ENCODE results near the gene GPSM1. TPM values are rescaled to one million over a fixed set of nuclear protein-coding genes. Genes with fewer than 3 reads are reported as not detected.

The GPSM1 gene
- polyA plus RNA-seq, 1 of the 3 experiments (the other 2 are of a cell fraction) = 26.7 TPM

- TF ChIP-seq JUND (IDR thresholded peaks at IDR 0.05) (no peak), RXRA (IDR thresholded peaks at IDR 0.05; ENCODE audit: borderline replicate concordance, low read depth) (no peak), RAD21 (IDR thresholded peaks at IDR 0.05; ENCODE audit: low read length) (no peak), TAF1 (IDR thresholded peaks at IDR 0.05; ENCODE audit: borderline replicate concordance, low read depth, low read length) (no peak), ELF1 (IDR thresholded peaks at IDR 0.05) (no peak)
- no peak overlapping the region for H3K4me3 ChIP-seq (ENCODE audit: low read depth in 2 of 2, low read length in 1 of 2)
- ChIA-PET POLR2A (no interaction called here), CTCF (interaction anchor here (0.8 to 1.8 kb wide), 4 partner anchors 14 to 48 kb away, joined by 3 to 5 read pairs (median 4); no protein-coding TSS in a partner anchor)
- no peaks in the 10 kb centered on the region for H3K9me2 ChIP-seq
- H3K4me1 ChIP-seq (ENCODE audit: control insufficient read depth in 1 of 2, insufficient read depth in 2 of 2, low read depth in 1 of 2, low read length in 1 of 2) = peaks cover 11 to 18% of the 10 kb centered on the region in 2 experiments; a peak in 3 of 4 replicates
- peaks cover 2% of the 10 kb centered on the region for H3F3A ChIP-seq (replicated peaks; ENCODE audit: insufficient read depth)
- H4K20me1 ChIP-seq (ENCODE audit: insufficient read depth) = peaks cover 45% of the 10 kb centered on the region
- no peak overlapping the region for H3K4me2 ChIP-seq
- WGBS (ENCODE audit: low lambda C conversion rate) = 92% methylated on average over 23 of the region's 46 CpGs
- DNase-seq = no peak
- H3K9me3 ChIP-seq = no peaks in the 10 kb centered on the region
- peaks cover 52% of the 10 kb centered on the region for H3K79me2 ChIP-seq (ENCODE audit: insufficient read depth)
- no peak overlapping the region for H3K27ac ChIP-seq (ENCODE audit: low read depth in 2 of 2, low read length in 1 of 2)
- H2AFZ ChIP-seq (ENCODE audit: low read depth) = no peak overlapping the region
- no peaks in the 10 kb centered on the region for H3K27me3 ChIP-seq (ENCODE audit: insufficient read depth)
- H3K9ac ChIP-seq = no peak overlapping the region
- peaks cover 0 to 12% of the 10 kb centered on the region in 2 experiments for H3K36me3 ChIP-seq (replicated peaks in 1 of 2; ENCODE audit: control insufficient read depth in 1 of 2, insufficient read depth in 2 of 2, low read length in 1 of 2)
Measured at GRCh38 chr9:136331556-136332481, 4.5 kb downstream of the GPSM1 start.

GRCh38 chr9:136332482-136332983 is 5.2 kb downstream of the GPSM1 start:
- peaks cover 52% of the 10 kb centered on the region for H3K79me2 ChIP-seq (ENCODE audit: insufficient read depth)

More at GRCh38 chr9:136332482-136332983, 5.2 kb downstream of the GPSM1 start:
- no peak overlapping the region for H3K4me2 ChIP-seq
- no peak for DNase-seq
- H2AFZ ChIP-seq (ENCODE audit: low read depth) = no peak overlapping the region
- no peak overlapping the region for H3K4me3 ChIP-seq (ENCODE audit: low read depth in 2 of 2, low read length in 1 of 2)
- no peak overlapping the region for H3K27ac ChIP-seq (ENCODE audit: low read depth in 2 of 2, low read length in 1 of 2)
- H3K9ac ChIP-seq = no peak overlapping the region
- no peaks in the 10 kb centered on the region for H3F3A ChIP-seq (replicated peaks; ENCODE audit: insufficient read depth)
- H3K9me3 ChIP-seq = no peaks in the 10 kb centered on the region
- CTCF ChIA-PET = interaction anchor here (1.2 to 1.8 kb wide), 3 partner anchors 14 to 48 kb away, joined by 3 to 5 read pairs (median 4); no protein-coding TSS in a partner anchor
- H3K36me3 ChIP-seq (replicated peaks in 1 of 2; ENCODE audit: control insufficient read depth in 1 of 2, insufficient read depth in 2 of 2, low read length in 1 of 2) = peaks cover 0 to 19% of the 10 kb centered on the region in 2 experiments
- POLR2A ChIA-PET = no interaction called here
- TF ChIP-seq MXI1 (IDR thresholded peaks at IDR 0.05; ENCODE audit: low read depth, low read length) (no peak), ELF1 (IDR thresholded peaks at IDR 0.05) (no peak), RCOR1 (IDR thresholded peaks at IDR 0.05; ENCODE audit: low read length) (no peak), TCF12 (IDR thresholded peaks at IDR 0.05) (no peak), NRF1 (IDR thresholded peaks at IDR 0.05; ENCODE audit: low read depth, low read length) (no peak), REST (IDR thresholded peaks at IDR 0.05; ENCODE audit: low read depth, low read length) (no peak), IRF3 (IDR thresholded peaks at IDR 0.05; ENCODE audit: low read depth, low read length) (no peak), EZH2phosphoT487 (IDR thresholded peaks at IDR 0.05; ENCODE audit: borderline replicate concordance, low read depth) (no peak), EP300 (IDR thresholded peaks at IDR 0.05; ENCODE audit: borderline replicate concordance in 1 of 2, low read depth in 1 of 2, low read length in 1 of 2) (no peak), RFX5 (IDR thresholded peaks at IDR 0.05; ENCODE audit: low read length) (no peak), MEF2A (IDR thresholded peaks at IDR 0.05; ENCODE audit: borderline replicate concordance, low read depth) (no peak), RAD21 (IDR thresholded peaks at IDR 0.05; ENCODE audit: low read length) (no peak), GATA2 (CRISPR knock-in tag; IDR thresholded peaks at IDR 0.05) (no peak), PBX3 (IDR thresholded peaks at IDR 0.05) (no peak)
- no peaks in the 10 kb centered on the region for H3K9me2 ChIP-seq
- peaks cover 9 to 15% of the 10 kb centered on the region in 2 experiments; a peak in 1 of 4 replicates for H3K4me1 ChIP-seq (ENCODE audit: control insufficient read depth in 1 of 2, insufficient read depth in 2 of 2, low read depth in 1 of 2, low read length in 1 of 2)
- H3K27me3 ChIP-seq (ENCODE audit: insufficient read depth) = no peaks in the 10 kb centered on the region
- H4K20me1 ChIP-seq (ENCODE audit: insufficient read depth) = peaks cover 45% of the 10 kb centered on the region
- WGBS (ENCODE audit: low lambda C conversion rate) = 93% methylated on average over 11 of the region's 11 CpGs

All from SK-N-SH (cell line).